Activated T-cell treated with anti-CD3 and anti-CD28 coated beads, Interleukin-2, amount 50 U/mL, for 72 hours (primary cell): ENCODE data around the gene SERTAD1. TPM values are rescaled to one million over a fixed set of nuclear protein-coding genes. Genes with fewer than 3 reads are reported as not detected.

Experiments used
- ATAC-seq, 2 donors: fragments of 150-1000 bp; cut with Tn5 transposase; replicated peaks in 1 of 2; 2 replicates each; pipeline ENCODE4 v1.10.0; 2021; ENCODE audit warnings: moderate library complexity in 2 of 2, mild to moderate bottlenecking in 1 of 2
- DNase-seq, 2 donors: peaks; one replicate each; pipeline ENCODE4 v3.0.0; 2021 to 2022; ENCODE audit warnings: mixed read lengths in 1 of 2
- H3K27ac Mint-ChIP-seq: one replicate; pipeline ENCODE4 v1.8.0; 2022; ENCODE audit warnings: mild to moderate bottlenecking, moderate library complexity, mixed read lengths
- H3K27me3 Mint-ChIP-seq: one replicate; pipeline ENCODE4 v1.8.0; 2022; ENCODE audit warnings: low read depth, mixed read lengths
- H3K36me3 Mint-ChIP-seq, 2 donors: one replicate each; pipeline ENCODE4 v1.8.0; 2022; ENCODE audit warnings: mixed read lengths in 2 of 2, mild to moderate bottlenecking in 1 of 2; ENCODE audit not compliant: insufficient read depth in 2 of 2
- H3K4me1 Mint-ChIP-seq: one replicate; pipeline ENCODE4 v1.8.0; 2022; ENCODE audit warnings: low read depth, mixed read lengths
- H3K4me3 Mint-ChIP-seq, 2 donors: one replicate each; pipeline ENCODE4 v1.8.0; 2022; ENCODE audit warnings: mild to moderate bottlenecking in 2 of 2, mixed read lengths in 2 of 2, moderate library complexity in 2 of 2
- H3K9me3 Mint-ChIP-seq, 2 donors: one replicate each; pipeline ENCODE4 v1.8.0; 2022; ENCODE audit warnings: mixed read lengths in 2 of 2
- total RNA-seq, 2 donors: library from RNA; stranded (reverse); gene quantifications; one replicate each; pipeline ENCODE4 v1.2.3, GENCODE V29; 2022

Gene SERTAD1
- total RNA-seq, 2 donors from 2014 or later: 12.9 to 16.9 TPM

DNA sequence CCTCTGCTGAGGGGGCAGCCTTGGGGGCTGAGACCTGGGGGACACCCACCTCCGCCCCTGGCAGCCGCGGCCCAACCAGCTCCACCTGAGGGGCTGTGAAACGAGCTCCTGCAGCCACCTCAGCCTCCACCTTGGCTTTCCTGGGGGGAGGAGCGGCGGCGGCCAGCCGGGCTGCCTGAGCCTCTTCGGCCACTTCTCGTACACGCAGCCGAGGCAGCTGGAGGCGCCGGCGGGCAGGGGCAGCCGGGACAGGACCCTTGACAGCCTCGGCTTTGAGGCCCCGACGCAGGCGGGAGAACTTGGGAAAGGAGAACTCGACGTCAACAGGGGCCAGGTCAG lies 28.3 kb downstream of the SERTAD1 start:
- Mint-ChIP-seq H3K4me3 (no peak overlapping the region), H3K36me3 (no peaks in the 10 kb centered on the region), H3K9me3 (no peaks in the 10 kb centered on the region), H3K4me1 (peaks cover 13% of the 10 kb centered on the region), H3K27me3 (no peaks in the 10 kb centered on the region), H3K27ac (no peak overlapping the region)
- ATAC-seq (no peak), DNase-seq (no peak)

DNA sequence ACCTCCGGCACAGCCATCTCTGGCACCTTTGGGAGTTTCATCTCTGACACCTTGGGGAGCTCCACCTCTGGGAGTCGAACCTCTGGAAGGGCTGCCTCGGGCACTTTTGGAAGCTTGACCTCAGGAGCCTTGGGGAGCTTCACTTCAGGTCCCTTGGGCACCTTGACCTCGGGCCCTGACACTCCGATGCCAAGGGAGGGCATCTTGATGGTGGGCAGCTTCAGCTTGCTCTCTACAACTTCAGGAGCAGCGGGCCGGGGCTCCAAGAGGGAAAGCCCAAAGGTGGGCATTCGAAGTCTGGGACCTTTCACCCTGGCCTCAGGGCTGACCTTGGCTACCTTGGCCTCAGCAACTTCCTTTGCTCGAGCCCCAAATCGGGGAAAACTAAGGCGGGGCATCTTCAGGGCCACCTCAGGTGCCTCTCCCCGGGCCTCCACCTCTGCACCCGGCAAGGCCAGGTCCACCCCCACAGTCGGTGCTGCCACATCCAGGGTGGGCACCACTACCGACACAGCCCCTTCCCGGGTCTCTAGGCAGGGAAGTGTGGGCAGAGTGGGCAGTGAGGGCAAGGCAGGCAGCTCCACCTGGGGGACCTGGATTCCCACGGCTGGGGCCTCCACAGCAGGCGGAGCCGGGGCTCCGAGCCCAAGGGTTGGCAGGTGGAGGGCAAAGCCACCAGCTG lies 28.8 kb downstream of the SERTAD1 start:
- Mint-ChIP-seq H3K27me3 (no peaks in the 10 kb centered on the region), H3K27ac (no peak overlapping the region), H3K4me1 (peaks cover 13% of the 10 kb centered on the region), H3K4me3 (no peak overlapping the region), H3K36me3 (no peaks in the 10 kb centered on the region), H3K9me3 (no peaks in the 10 kb centered on the region)
- DNase-seq: no peak
- ATAC-seq: no peak

DNA sequence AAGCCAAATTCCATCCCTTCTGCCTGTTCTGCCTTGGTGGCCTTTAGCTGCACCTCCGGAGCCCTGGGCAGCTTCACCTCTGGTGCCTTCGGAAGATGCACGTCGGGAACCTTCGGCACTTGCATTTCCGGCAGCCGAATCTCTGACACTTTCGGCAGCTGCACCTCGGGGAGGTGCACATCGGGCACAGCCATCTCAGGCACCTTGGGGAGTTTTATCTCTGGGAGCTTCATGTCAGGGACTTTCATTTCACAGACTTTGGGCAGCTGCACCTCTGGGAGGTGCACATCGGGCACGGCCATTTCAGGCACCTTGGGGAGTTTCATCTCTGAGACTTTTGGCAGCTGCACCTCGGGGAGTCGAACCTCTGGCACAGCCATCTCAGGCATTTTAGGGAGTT lies 29.8 kb downstream of the SERTAD1 start:
- Mint-ChIP-seq H3K9me3 (no peaks in the 10 kb centered on the region), H3K4me1 (peaks cover 11% of the 10 kb centered on the region), H3K4me3 (no peak overlapping the region), H3K36me3 (no peaks in the 10 kb centered on the region), H3K27ac (no peak overlapping the region), H3K27me3 (no peaks in the 10 kb centered on the region)
- ATAC-seq (no peak), DNase-seq (no peak)

DNA sequence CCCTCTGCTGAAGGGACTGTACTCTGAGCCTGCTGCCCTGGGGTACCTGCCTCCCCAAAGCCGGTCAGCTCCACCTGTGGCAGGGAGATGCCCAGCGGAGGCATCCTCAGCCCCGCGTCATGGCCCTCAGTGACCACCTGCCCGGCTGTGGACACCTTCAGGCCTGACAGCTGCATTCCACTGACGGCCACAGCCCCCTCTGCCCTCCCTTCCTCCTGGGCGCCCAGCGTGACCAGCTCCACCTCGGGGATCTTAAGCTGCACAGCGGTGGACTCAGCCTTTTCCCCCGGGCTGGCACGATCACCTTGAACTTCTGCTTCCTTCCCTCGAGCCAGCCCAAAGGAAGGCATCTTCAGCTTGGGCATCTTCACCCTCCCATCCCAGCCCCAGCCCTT lies 31.0 kb downstream of the SERTAD1 start:
- Mint-ChIP-seq H3K9me3 (no peaks in the 10 kb centered on the region), H3K27ac (no peak overlapping the region)

DNA sequence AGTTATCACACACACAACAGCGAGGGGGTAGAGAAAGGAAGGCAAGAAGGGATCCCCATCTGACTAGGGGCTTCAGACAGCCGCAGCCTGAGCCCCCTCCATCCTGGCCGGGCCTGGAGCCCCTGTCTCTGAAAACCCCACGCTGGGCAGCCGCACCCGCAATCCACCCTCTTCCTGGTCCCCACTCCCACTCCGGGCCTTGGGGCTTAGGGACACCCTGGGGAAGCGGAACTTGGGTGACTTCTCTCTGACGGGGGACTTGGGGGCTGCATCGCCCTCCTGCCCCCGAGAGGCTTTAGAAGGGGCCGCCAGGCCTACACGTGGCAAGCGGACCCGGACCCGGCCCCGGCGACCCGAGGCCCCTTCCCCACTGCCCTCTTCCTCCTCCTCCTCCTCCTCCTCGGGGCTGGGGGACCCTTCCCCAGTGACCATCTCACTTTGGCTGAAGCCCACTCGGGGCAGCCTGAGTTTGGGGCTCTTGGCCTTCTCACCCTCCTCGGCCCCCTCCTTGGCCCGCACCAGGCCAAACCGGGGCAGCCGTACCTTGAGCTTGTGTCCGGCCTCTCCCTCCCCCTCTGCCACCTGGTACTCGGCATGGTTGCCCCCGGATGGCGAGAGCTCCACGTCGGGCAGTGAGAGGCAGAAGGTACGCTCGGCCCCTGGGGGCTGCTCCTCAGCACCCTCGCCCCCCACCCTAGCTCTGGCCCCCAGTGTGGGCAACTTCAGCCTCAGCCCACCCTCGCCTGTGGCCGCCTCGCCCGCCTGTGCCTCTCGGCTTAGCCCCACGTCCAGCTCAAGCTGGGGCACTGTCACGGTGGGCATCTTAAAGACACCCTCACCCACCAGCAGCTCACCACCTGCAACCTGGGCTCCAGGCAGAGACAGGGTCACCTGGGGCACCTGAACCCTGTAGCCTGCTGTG lies 31.6 kb downstream of the SERTAD1 start:
- DNase-seq (no peak), ATAC-seq (no peak)
- Mint-ChIP-seq H3K36me3 (no peaks in the 10 kb centered on the region), H3K27me3 (no peaks in the 10 kb centered on the region), H3K27ac (no peak overlapping the region), H3K4me1 (peaks cover 3% of the 10 kb centered on the region), H3K4me3 (no peak overlapping the region), H3K9me3 (no peaks in the 10 kb centered on the region)

More for the DNA sequence above, 31.0 kb downstream of the SERTAD1 start:
- DNase-seq (no peak), ATAC-seq (no peak)
- Mint-ChIP-seq H3K27me3 (no peaks in the 10 kb centered on the region), H3K36me3 (no peaks in the 10 kb centered on the region), H3K4me3 (no peak overlapping the region), H3K4me1 (peaks cover 7% of the 10 kb centered on the region)

DNA sequence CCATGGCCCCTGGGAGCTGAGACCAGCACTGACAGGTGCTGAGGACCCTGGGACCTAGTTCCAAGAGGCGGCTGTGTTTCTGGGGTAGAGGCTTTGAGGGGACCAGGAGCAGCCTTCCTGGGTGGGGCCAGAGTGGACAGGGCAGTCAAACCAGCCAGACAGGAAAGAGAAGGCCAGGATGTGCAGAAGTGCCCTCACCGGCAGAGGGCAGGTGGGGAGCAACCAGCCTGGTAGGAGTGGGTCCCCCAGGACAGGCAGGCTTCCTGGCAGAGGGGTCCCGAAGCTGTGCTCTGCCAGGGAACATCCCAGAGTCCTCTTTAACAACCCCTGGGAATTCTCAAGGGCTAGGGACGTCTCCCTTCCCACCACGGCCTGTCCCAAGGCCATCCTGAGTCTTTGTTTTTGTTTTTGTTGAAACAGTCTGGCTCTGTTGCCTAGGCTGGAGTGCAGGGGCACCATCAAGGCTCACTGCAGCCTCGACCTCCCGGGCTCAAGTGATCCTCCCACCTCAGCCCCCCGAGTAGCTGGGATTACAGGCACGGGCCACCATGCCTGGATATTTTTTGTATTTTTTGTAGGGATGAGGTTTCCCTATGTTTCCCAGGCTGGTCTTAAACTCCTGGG lies 32.8 kb downstream of the SERTAD1 start:
- ATAC-seq (peak in 1 of 2 donors; percentile 22), DNase-seq (no peak)
- no peak overlapping the region for H3K27ac Mint-ChIP-seq
- no peaks in the 10 kb centered on the region for H3K36me3 Mint-ChIP-seq
- H3K9me3 Mint-ChIP-seq: no peaks in the 10 kb centered on the region
- H3K4me1 Mint-ChIP-seq: no peaks in the 10 kb centered on the region
- no peak overlapping the region for H3K4me3 Mint-ChIP-seq
- no peaks in the 10 kb centered on the region for H3K27me3 Mint-ChIP-seq

DNA sequence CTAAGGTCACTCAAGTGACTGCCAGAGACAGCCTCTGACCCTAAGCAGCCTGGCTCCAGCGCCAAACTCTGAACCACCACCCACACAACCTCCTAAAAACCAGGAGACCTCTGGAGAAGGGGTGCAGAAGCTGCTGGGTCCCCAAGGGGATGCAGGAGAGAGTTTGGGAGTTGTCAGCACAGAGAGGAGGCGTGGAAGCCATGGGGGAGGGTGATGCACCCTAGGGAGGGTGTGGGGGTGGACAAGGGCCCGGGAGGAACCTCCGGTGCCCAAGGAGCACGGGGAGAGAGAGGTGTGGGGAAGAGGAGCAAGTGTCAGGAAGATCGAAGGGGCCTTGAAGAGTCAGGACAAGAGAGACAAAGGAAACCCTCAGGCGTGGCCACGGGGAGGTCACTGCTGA lies 33.7 kb downstream of the SERTAD1 start:
- Mint-ChIP-seq H3K27me3 (no peaks in the 10 kb centered on the region), H3K36me3 (no peaks in the 10 kb centered on the region), H3K27ac (no peak overlapping the region), H3K4me1 (no peaks in the 10 kb centered on the region), H3K9me3 (no peaks in the 10 kb centered on the region), H3K4me3 (no peak overlapping the region)
- ATAC-seq: no peak
- DNase-seq: no peak

DNA sequence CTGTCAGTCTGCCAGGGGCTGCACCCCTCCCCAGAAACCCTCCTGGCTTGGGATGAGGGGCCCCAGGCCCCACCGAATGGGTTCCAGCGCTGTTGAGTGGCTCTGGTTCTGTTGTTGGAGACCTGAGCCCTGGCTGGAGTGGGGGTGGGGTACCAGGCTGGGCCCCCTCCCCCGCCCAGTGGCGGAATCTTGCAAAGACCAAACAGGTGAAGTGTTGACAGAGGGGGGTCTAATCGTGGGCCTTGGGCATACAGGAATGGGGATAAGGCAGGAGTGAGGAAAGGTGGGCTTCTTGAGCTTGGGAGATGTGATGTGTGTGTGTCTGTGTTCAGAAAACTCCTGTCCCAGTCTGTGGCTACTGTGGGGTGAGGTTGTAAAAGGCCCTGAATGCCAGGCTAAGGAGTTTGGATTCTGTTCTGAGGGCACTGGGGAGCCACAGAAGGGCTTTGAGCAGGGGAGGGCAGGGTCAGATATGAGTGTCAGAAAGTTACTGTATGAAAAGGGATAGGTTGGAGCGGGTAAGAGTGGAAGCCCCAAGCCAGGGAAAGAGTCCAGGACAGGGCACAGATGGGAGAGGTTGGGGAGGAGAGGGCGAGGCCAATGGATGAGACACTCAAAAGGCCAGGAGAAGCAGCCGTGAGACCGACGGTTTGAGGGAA lies 35.6 kb downstream of the SERTAD1 start, which contains the start of gene HIPK4:
Gene HIPK4 (minus strand): TSS at position 98 of the 659 bp plus-strand sequence. CDS start 279 bp downstream, outside the sequence.
- Mint-ChIP-seq H3K27me3 (no peaks in the 10 kb centered on the region), H3K36me3 (no peaks in the 10 kb centered on the region), H3K27ac (no peak within 1 kb of the TSS), H3K4me3 (no peak within 1 kb of the TSS), H3K4me1 (no peaks in the 10 kb centered on the region), H3K9me3 (no peaks in the 10 kb centered on the region)
- ATAC-seq: no peak
- no peak for DNase-seq

DNA sequence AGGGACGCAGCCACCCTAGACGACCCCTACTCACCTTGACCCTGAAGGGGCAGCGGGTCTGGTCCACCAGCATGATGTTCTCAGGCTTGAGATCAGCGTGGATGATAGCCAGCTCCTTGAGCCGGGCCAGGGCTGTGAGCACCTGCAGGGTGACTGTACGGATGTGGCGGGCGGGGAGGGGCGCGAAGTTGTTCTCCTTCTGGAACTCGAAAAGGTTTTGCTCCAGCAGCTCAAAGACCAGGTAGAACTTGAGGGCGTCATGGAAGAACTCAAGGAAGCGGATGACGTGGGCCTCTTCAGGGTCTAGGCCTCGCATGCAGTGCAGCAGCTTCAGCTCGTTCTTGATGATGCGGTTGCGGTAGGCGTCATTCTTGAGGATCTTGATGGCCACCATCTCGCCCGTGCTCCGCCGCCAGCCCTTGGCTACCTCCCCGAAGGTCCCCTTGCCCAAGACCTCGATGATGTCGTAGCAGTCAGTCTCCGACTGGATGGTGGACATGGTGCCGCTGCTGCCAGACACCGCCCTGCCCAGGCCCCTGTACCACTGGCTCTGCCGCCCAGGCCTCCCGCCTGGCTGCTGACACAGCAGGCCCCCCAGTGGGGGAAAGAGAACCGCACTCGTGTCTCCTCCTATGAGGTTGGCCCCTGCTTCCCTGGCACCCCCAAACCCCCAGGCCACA lies 36.2 kb downstream of the SERTAD1 start:
- Mint-ChIP-seq H3K9me3 (no peaks in the 10 kb centered on the region), H3K4me3 (no peak overlapping the region), H3K27ac (no peak overlapping the region), H3K4me1 (no peaks in the 10 kb centered on the region), H3K27me3 (no peaks in the 10 kb centered on the region), H3K36me3 (no peaks in the 10 kb centered on the region)
- ATAC-seq (no peak), DNase-seq (no peak)

DNA sequence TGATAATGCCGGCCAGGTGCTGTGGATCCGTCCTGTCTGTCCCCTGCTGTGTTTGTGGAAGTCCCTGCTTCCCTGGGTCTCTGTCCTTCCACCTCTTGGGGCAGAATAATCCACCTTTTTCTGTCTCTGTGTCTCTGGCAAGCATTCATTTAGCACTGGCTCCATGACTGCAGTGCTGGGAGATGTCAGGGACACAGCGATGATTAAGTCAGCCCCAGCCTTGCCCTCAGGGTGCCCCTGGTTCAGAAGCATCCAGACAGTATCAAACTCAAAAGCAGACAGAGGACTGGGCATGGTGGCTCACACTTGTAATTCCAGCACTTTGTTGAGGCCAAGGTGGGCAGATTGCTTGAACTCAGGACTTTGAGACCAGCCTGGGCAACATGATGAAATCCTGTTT lies 37.3 kb downstream of the SERTAD1 start:
- Mint-ChIP-seq H3K9me3 (no peaks in the 10 kb centered on the region), H3K27me3 (no peaks in the 10 kb centered on the region), H3K27ac (no peak overlapping the region), H3K36me3 (no peaks in the 10 kb centered on the region), H3K4me1 (no peaks in the 10 kb centered on the region), H3K4me3 (no peak overlapping the region)
- ATAC-seq (no peak), DNase-seq (no peak)

DNA sequence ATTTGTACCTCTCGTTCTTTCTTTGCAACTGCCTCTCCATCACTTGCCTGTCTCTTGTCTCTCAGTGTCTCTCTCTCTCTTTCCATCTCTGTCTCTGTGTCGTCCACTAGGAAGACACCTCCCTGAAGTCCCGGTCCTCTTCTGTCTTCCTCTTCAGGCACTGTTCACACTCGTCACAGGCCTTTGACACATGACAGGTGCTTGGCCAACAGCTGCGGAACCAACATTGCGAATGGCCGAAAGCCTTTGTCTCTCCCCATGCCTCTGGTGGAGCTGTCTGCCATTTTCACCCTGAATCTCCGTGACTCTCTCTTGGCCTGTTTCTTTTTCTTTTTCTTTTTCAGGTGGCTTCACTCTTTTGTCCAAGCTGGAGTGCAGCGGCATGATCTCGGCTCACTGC lies 38.6 kb downstream of the SERTAD1 start:
- no peaks in the 10 kb centered on the region for H3K36me3 Mint-ChIP-seq
- H3K27ac Mint-ChIP-seq: no peak overlapping the region
- H3K27me3 Mint-ChIP-seq: no peaks in the 10 kb centered on the region
- no peaks in the 10 kb centered on the region for H3K9me3 Mint-ChIP-seq
- no peaks in the 10 kb centered on the region for H3K4me1 Mint-ChIP-seq
- ATAC-seq: no peak
- DNase-seq: no peak
- H3K4me3 Mint-ChIP-seq: no peak overlapping the region

DNA sequence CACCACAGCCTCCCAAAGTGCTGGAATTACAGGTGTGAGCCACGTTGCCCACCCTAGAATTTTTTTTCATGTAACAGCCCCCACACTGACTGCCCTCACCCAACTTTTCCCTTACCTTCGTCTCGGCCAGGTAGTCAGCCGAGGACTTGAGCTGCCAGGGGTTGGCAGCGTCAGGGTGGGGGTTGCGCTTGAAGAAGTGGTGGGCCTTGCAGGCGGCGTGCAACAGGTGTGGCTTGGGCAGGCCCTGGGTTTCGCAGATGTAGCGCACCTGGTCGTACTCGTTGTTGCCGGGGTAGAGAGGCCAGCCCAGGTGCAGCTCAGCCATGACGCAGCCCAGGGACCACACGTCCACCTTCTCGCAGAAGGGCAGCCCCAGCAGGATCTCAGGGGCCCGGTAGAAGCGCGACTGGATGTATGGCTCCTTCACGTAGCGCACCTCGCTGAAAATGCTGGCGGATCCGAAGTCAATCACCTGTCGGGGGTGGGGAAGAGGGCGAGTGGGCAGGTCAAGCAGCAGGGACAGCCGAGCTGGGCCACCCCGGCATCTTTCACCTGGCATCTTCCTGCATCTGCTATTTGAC lies 42.0 kb downstream of the SERTAD1 start:
- H3K9me3 Mint-ChIP-seq: no peaks in the 10 kb centered on the region
- no peaks in the 10 kb centered on the region for H3K4me1 Mint-ChIP-seq
- no peak for DNase-seq
- no peaks in the 10 kb centered on the region for H3K36me3 Mint-ChIP-seq
- no peaks in the 10 kb centered on the region for H3K27me3 Mint-ChIP-seq
- H3K27ac Mint-ChIP-seq: no peak overlapping the region
- no peak overlapping the region for H3K4me3 Mint-ChIP-seq
- no peak for ATAC-seq
